Measurements from ENCODE around the gene HPS4.
"Not testable (repeated sequence)": the region's sequence is repeated elsewhere in the genome, so short reads cannot be mapped to it uniquely, and the experiment has no call there.

HPS4 gene

DNA sequence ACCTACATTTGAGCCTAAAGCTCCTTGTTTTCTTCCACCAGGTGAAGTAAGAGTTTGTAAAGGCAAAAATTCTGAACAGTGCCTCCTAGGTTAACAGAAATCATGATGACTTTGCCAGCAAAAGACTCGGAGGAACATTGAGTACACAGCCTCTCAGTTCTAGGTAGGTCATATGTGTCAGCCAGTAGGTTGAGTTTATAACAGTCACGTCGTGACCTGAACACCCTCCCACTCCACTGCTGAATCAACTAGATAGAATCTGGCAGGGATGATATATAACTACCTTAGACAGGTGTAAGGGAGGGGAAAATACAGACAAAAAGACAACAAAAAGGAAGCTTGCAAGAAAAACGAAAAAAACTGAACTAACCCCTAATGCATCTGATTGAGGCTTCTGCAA, 67.3 kb downstream of the HPS4 start:
- DNase-seq, result no peak

DNA sequence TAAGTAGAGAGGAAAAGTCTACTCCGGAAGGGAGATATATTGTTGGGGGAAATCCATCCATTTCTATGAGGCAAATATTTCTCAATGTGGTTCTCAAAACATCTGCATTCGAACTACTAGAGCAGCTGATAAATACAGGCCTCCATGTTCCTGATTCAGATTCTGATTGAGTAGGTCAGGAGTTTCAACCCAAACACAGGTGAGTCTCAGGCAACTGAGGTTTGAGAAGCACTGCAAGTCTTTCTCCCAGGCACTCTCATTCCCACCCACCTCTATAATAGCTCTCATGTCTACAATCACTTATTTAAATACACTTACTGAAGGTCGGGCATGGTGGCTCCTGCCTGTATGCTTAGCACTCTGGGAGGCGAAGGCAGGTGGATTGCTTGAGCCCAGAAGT, 69.2 kb downstream of the HPS4 start:
- DNase-seq, result no peak

DNA sequence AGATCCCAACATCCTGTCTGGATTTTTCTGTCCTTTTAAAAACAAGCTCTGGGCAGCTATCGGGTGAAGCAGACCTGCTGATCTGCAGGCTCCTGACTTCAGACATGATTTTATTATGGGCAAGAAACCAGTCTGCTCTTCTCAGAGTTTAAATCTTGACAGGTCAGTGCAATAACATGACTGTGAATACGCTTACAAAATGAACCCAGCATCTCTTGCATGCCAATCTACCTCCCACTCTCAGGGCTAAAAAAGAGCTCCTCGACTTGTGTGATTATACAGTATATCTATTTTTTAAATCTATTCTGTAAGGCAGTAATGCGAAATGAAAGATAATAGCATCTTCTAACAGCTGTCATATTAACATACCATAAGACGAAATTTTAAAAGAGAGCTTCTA, 73.2 kb downstream of the HPS4 start:
- DNase-seq, result no peak

DNA sequence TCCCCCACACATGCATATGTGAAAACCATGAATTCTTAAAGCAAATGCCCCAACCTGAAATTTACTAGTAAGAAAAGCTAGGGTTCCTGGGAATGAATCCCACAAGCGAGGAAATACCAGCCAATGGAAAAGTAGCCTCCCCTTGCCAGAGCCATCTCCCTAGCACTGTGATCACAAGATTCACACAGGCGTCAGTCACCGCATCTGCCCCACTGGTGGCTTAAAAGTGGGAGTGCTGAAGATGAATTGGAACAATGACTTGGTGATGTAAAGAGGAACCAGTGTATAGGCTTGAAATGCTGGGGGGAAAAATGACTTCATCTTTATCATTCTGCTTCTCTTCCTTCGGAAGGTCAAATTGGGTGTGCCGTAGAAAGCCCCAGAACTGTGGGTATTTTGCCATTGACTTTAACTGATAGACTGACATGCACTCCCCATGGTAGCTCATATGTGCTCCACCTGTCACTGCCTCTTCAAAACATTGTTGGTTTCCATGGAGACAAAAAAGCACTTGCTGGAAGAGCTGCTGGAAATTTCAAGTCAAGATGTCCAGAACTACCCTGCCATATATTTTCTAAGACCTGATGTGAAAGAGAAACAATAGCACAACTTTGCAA, 73.8 kb downstream of the HPS4 start:
- peak in 6 of 56 donors; percentile 6 to 69 (median 28) for DNase-seq

DNA sequence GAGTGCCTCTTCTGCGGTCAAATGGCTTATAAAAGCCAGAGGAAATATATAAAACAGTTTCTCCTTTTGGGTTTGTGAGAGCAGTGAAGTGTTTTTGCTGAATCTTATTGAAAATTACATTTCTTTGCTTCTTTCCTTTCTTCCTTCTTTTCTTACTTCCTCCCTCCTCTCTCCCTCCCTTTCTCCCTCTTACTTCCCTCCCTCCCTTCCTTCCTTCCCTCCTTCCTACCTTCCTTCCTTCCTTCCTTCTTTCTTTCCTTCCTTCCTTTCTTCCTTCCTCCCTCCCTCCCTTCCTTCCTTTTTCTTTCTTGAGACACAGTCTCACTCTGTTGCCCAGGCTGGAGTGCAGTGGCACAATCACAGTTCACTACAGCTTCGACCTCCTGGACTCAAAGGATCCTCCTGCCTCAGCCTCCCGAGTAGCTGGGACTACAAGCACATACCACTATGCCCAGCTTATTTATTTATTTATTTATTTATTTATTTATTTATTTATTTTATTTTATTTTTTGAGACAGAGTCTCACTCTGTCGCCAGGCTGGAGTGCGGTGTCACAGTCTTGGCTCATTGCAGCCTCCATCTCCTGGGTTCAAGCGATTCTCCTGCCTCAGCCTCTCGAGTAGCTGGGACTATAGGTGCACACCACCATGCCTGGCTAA, 74.9 kb downstream of the HPS4 start:
- DNase-seq, result not testable (repeated sequence)

DNA sequence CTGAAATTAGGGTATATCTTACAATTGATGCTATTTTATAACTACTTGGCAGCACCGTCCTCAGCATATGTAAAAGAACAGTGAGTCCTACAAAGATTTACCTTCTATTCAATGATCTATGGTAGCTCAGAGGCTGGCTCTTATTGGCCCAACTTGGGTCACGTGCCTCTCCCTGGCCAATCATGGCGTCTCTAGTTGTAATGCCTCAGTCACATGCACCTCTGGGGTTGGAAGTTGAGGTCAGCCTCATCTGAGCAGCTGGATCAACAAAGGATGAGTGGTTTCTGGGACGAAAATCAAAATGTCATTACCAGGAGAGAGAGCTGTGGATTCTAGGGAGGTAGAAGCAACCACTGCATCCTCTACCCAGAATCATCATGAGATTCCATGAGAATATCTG, 77.5 kb downstream of the HPS4 start:
- DNase-seq, result no peak

DNA sequence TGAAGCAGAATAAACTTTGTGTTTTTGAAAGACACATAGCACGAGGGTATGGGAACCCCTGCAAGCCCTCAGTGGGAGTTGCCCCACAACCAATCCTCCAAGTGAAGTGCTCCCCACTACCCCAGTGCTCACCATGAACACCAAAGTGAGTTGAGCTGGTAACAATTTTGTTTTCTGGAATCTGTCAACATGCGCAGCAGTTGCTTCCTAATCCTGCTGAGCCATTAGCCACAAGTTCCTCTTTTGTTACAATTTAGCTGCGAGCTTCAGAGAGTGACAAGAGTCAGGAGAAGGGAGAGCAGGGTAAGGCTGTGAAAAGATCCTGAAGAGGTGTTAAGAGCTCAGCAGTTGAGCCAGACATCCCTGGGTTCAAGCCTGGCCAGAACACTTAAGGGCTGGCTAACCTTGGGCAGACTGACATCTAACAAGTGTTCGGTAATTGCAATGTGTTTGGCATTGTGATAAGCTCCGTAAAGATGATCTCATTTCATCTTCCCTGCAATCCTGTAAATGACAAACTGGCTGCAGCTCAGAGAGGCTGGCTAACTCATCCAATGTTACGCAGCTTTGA, 78.6 kb downstream of the HPS4 start:
- DNase-seq, result peak in 4 of 56 donors; percentile 12 to 53 (median 36)

DNA sequence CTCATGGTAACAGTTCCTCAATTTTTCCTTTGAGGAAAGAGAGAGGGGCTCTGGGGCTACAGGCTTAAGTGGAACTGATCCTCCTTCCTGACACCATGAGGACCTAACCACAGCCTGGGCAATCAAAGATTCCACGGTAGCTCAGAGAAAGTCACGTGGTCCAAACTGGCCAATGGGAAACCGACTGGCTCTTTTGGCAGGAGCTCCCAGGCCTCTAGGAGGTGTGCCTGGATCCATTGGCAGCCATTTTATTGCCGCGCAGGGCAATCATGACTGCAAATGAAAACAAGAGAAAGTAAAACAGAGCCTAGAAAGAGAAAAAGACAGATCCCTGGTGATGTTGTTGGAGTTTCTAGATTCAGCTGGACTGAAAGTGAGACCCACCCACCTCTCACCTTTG, 81.9 kb downstream of the HPS4 start:
- DNase-seq, result no peak
